HG03521 (cell line): Measurements from ENCODE around the gene NAV2.

Experiments used
- ATAC-seq: cut with Tn5 transposase; IDR thresholded peaks from one replicate; pipeline ENCODE4 v1.9.1; 2021; ENCODE audit warnings: mild to moderate bottlenecking, moderate library complexity; ENCODE audit not compliant: unreplicated experiment

Gene NAV2

DNA sequence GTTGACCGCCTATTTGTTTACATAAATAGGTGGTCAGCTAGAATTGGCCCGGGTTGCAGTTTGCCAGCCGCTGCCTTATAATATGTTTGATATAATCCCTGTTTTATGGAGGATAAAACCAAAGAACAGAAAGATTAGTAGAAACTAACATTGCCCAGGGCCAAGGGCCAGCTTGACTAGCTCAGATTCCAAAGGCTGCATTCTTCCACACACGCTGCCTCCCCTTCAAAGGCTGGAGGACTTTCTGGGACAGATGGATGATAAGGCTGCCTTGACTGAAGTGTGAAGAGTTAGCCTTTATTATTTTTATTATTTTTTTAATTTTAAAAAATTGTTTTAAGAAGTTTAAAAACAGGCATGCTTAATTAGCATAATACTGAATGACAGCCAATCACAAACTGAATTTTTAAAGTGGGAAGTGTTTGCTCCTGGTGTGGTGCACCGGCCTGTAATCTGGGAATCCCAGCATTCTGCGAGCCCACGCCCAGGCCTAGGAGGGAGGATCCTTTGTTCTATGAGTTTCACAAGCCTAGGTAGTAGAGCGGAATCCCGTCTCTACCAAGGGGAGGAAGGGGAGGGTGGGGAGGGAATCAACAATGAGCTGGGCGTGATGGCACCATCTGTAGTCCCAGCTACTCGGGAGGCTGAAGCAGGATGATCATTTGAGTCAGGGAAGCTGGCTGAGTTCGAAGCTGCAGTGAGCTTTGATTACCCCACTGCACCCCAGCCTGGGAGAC, 114.9 kb downstream of the NAV2 start:
- no peak for ATAC-seq

GRCh38 chr11:19828382-19829108, 115.9 kb downstream of the NAV2 start:
- no peak for ATAC-seq

DNA sequence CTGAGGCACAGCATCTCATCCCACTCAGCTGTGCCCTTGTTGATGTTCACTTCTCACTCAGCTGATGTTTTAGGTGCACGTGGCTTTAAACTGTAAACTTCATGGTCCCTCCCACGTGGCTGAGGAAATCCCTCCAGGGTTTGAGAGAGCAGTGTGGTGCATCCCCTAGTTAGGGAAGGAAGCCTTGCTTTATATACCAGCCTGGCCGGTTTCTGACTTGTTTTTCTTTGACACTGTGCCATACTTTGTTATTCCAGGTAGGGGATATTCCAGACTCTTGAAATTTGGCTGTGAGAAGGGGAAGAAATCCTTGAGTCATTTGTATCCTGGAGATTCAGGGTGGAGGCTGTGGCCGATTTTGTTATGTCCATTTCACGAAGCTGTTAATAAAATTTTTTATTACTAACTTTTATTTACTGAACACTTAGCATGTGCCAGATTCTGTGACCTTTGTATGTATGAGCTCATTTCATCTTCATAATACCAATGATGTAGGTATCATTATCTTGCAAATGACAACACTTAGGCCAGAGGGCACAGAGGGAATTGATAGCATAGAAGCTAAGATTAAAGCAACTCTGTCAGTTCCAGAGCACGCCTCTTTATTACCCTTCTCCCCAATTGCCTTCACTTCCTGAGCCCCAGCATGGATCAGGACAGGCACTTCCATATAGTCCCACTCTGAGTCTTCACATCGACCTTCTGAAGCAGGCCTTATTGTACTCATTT, 116.6 kb downstream of the NAV2 start:
- ATAC-seq = no peak

DNA sequence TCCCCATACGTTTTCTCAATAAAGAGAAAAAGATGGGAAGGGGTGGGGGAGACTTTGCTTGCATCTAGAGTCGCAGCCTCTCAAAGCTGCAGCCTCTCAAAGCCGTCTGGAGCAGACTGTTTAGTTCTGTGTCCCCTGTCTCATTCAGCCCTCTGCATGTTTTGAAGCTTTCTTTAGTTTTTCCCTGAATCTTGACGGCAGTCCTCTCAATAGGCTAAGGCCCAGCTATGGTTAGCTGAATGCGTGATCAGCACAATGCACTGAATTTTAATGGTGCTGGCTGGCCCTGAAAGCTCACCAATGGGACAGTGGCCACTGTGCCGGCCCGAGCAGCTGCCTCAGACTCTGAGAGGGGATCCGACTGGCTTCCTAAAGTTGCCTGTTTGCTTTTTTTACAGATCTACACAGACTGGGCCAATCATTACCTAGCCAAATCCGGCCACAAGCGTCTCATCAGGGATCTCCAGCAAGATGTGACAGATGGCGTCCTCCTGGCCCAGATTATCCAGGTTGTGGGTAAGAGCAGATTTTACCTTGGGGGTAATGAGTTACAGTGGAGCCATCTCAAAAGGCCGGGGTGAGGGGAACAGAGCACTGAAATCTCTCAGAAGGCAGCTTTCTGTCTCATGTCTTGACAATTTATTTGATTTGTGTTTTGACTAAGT, 119.6 kb downstream of the NAV2 start:
- no peak for ATAC-seq

DNA sequence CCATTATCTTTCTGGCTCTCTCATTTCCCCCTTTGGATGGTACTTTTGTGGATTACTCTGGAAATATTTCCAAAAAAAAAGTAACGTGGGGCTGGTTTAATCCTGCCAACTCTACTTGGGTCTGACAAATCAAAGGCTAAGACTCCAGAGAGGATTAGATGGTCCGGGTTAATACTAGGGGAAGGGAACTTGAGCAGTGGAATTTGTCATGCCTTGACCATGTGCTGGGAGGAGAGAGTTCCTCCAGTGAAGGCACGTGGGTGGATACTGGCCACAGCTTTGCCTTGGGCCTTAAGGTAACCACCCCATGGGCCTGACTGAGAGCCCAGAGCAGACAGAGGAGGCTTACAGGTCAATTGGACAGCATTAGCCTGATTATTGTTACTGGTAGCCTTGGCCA, 120.3 kb downstream of the NAV2 start:
- no peak for ATAC-seq

- ATAC-seq = no peak
Measured at GRCh38 chr11:19834771-19835170, 122.1 kb downstream of the NAV2 start.

GRCh38 chr11:19836666-19837065, 124.0 kb downstream of the NAV2 start:
- ATAC-seq = no peak

GRCh38 chr11:19838994-19839768, 126.5 kb downstream of the NAV2 start:
- ATAC-seq = no peak

DNA sequence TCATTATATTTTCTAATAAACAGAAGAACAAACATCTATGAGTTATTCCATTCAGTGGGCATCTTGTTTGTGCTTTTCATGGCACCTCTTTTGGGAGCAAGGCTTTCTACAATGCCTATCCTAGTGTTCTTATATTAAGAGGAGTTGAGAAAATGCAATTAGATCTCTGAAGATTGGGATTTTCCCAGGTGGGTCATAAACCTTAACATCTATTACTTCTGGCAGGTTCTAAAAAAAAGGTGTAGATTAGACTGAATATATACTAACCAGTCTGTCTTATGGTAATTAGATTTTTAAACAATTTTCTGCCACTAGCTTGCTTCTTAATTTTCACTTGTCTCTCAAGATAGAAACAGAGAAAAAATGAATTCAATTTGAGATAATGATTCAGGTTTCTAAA, 128.3 kb downstream of the NAV2 start:
- ATAC-seq = no peak

DNA sequence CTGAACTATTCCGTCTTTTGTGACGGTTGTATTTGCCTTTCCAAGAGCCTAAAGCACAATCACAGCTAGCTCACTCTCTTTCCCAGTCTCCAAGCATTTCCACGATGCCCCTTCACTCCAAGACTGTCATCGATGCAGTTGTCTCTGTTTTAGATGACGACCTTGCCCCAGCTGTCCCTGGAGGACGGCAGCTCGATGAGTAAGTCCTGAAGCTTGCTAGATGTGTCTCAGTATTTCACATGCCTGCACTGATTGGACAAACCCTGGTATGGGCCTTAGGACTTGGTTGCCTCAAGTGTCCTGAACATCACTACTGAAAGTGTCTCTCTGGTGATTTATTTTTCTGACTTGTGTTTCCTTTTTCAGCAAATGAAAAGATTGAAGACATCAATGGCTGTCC, 129.9 kb downstream of the NAV2 start:
- no peak for ATAC-seq

GRCh38 chr11:19843079-19843478, 130.4 kb downstream of the NAV2 start:
- ATAC-seq = no peak

GRCh38 chr11:19844012-19844411, 131.4 kb downstream of the NAV2 start:
- no peak for ATAC-seq

- no peak for ATAC-seq
Measured at GRCh38 chr11:19844806-19845205, 132.2 kb downstream of the NAV2 start.

DNA sequence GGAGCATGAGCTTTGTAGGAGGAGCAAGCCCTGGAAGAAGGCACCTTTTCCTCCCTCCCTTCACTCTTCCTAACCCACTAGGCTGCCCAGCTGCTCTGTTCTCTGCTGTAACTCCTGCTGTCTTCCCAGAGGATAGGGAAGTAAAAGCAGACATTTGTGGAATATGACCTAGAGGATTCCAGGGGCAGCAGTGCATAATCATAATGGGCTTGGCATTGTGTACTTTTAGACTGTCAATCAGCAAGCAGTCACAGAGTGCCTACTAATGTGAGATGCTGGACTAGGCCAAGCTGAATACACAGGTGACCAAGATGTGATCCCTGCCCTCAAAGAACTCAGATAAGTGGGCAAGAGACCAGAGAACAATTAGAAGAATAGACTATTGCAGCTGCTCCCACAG, 133.0 kb downstream of the NAV2 start:
- ATAC-seq = no peak

- ATAC-seq = no peak
Measured at GRCh38 chr11:19846654-19847305, 134.1 kb downstream of the NAV2 start.

GRCh38 chr11:19848219-19848618, 135.6 kb downstream of the NAV2 start:
- no peak for ATAC-seq

GRCh38 chr11:19849107-19849789, 136.6 kb downstream of the NAV2 start:
- no peak for ATAC-seq

GRCh38 chr11:19849947-19850593, 137.4 kb downstream of the NAV2 start:
- ATAC-seq = no peak

DNA sequence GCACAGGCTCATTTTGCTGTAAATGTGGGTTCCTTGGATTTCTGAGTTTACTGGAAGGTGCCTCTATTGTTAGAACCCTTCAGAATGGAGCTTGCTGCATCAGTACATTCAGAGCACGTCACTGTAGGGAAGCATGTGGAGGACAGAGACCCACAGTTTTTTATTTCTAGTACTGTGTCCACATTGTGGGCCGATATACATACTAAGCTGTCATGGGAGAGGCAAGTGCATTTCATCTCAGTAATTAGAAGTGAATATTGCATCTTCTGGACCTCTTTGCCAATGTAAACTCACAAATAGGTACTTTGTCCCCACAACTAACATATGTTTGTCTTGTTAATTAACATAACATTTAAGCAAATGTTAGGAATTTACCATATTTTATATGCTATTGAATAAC, 139.7 kb downstream of the NAV2 start:
- no peak for ATAC-seq
